Neural cell (in vitro differentiated cells): ENCODE data around the gene ACSL6.

ENCODE experiments used
- MXI1 ChIP-seq: fragments of 450-650 bp; conservative IDR thresholded peaks from 2 replicates; pipeline ENCODE4 v1.6.1; 2014; ENCODE audit warnings: antibody characterized with exemption, mild to moderate bottlenecking; ENCODE audit not compliant: poor library complexity, severe bottlenecking
- TAF1 ChIP-seq: IDR thresholded peaks from 2 replicates; pipeline ENCODE4 v1.6.1; 2012; ENCODE audit warnings: low read depth
- TF ChIP-seq, protein P1 (sequence below): fragments of 450-650 bp; IDR thresholded peaks from 2 replicates; pipeline ENCODE4 v1.5.1; 2014; ENCODE audit warnings: antibody characterized with exemption, mild to moderate bottlenecking, moderate library complexity; ENCODE audit not compliant: poor library complexity, severe bottlenecking

DNA sequence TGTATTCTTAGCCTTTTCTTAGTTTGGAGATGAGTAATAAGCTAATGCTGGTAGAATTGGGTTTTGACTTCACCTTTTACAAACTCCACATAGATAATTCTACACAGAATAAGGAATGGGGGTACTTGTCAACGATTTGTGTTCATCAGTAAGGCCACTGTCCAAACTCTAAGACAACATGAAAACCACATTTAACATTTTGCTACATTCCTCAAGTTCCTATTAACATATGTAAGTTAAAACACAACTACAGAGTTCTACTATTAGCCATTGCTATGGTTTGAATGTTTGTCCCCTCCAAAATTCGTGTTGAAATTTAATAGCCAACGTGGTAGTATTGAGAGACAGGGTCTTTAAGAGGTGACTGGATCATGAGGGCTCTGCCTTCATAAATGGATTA is 97.9 kb downstream of the ACSL6 start:
- TF ChIP-seq, protein P1, sequence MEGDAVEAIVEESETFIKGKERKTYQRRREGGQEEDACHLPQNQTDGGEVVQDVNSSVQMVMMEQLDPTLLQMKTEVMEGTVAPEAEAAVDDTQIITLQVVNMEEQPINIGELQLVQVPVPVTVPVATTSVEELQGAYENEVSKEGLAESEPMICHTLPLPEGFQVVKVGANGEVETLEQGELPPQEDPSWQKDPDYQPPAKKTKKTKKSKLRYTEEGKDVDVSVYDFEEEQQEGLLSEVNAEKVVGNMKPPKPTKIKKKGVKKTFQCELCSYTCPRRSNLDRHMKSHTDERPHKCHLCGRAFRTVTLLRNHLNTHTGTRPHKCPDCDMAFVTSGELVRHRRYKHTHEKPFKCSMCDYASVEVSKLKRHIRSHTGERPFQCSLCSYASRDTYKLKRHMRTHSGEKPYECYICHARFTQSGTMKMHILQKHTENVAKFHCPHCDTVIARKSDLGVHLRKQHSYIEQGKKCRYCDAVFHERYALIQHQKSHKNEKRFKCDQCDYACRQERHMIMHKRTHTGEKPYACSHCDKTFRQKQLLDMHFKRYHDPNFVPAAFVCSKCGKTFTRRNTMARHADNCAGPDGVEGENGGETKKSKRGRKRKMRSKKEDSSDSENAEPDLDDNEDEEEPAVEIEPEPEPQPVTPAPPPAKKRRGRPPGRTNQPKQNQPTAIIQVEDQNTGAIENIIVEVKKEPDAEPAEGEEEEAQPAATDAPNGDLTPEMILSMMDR, result no peak
- TF ChIP-seq MXI1, result no peak
- TF ChIP-seq TAF1, result no peak
